GM12872 (cell line): ENCODE measurements around the gene DLAT.

Experiments
- CTCF ChIP-seq: IDR thresholded peaks from 3 replicates; pipeline ENCODE4 v1.5.1; 2011; ENCODE audit warnings: low read depth, mild to moderate bottlenecking, low read length, moderate library complexity; ENCODE audit not compliant: insufficient read depth

Gene DLAT

GRCh38 chr11:112012874-112013273, 12.3 kb upstream of the DLAT start:
- no peak for TF ChIP-seq CTCF

- TF ChIP-seq CTCF, result no peak
Measured at GRCh38 chr11:112013497-112014164, 11.6 kb upstream of the DLAT start.

- no peak for TF ChIP-seq CTCF
Measured at GRCh38 chr11:112016088-112016764, 9.0 kb upstream of the DLAT start.

- TF ChIP-seq CTCF, result no peak
Measured at GRCh38 chr11:112016765-112017376, 8.3 kb upstream of the DLAT start.

- no peak for TF ChIP-seq CTCF
Measured at GRCh38 chr11:112017538-112017937, 7.7 kb upstream of the DLAT start.

- TF ChIP-seq CTCF, result no peak
Measured at GRCh38 chr11:112019066-112019465, 6.1 kb upstream of the DLAT start.

GRCh38 chr11:112023104-112023503, 2.1 kb upstream of the DLAT start:
- no peak for TF ChIP-seq CTCF
